Fibroblast of lung (primary cell): ENCODE measurements around the gene PNRC1. TPM values are rescaled to one million over a fixed set of nuclear protein-coding genes. Genes with fewer than 3 reads are reported as not detected.
A peak's percentile ranks its signal among the peaks of the same experiment; 100 is the strongest.

Source experiments
- DNase-seq, 2 donors: peaks; one replicate each; pipeline versions ENCODE4 v3.0.0 to v3.0.0-alpha.2; 2010; ENCODE audit warnings: low read depth in 2 of 2
- H2AFZ ChIP-seq: 2 replicates; pipeline ENCODE4 v1.5.1; 2012; ENCODE audit warnings: low read length, control low read depth, inconsistent platforms
- H3K27ac ChIP-seq: 2 replicates; pipeline ENCODE4 v1.5.1; 2011; ENCODE audit warnings: low read length, control low read depth; ENCODE audit not compliant: insufficient read depth
- H3K27me3 ChIP-seq: 2 replicates; pipeline ENCODE4 v1.5.1; 2011; ENCODE audit warnings: mild to moderate bottlenecking, low read length; ENCODE audit not compliant: control insufficient read depth, insufficient read depth
- H3K36me3 ChIP-seq: 2 replicates; pipeline ENCODE4 v1.5.1; 2011; ENCODE audit warnings: low read length; ENCODE audit not compliant: control insufficient read depth, insufficient read depth
- H3K4me1 ChIP-seq: 2 replicates; pipeline ENCODE4 v1.5.1; 2011; ENCODE audit warnings: low read length; ENCODE audit not compliant: control insufficient read depth, insufficient read depth; ENCODE audit errors: extremely low read depth
- H3K4me2 ChIP-seq: 2 replicates; pipeline ENCODE4 v1.5.1; 2011; ENCODE audit warnings: low read length, control low read depth; ENCODE audit not compliant: insufficient read depth; ENCODE audit errors: extremely low read depth
- H3K4me3 ChIP-seq, 4 experiments: fragments of 200-600 bp in 1 of 4; sonication (generic) in 1 of 4; replicated peaks in 1 of 4; 2 replicates each; pipeline ENCODE4 v1.5.1; 2011 to 2016; ENCODE audit warnings: low read length in 4 of 4, low read depth in 3 of 4, mild to moderate bottlenecking in 3 of 4, control low read depth in 2 of 4, inconsistent platforms in 1 of 4, mixed read lengths in 1 of 4; ENCODE audit not compliant: insufficient read depth in 1 of 4; ENCODE audit errors: control extremely low read depth in 1 of 4
- H3K79me2 ChIP-seq: 2 replicates; pipeline ENCODE4 v1.5.1; 2012; ENCODE audit warnings: mild to moderate bottlenecking, low read length, inconsistent platforms; ENCODE audit not compliant: control insufficient read depth, insufficient read depth
- H3K9ac ChIP-seq: 2 replicates; pipeline ENCODE4 v1.5.1; 2011; ENCODE audit warnings: mild to moderate bottlenecking, low read length, control low read depth; ENCODE audit not compliant: insufficient read depth
- H3K9me3 ChIP-seq: 2 replicates; pipeline ENCODE4 v1.5.1; 2012; ENCODE audit warnings: low read depth, low read length; ENCODE audit not compliant: control insufficient read depth, insufficient read depth
- H4K20me1 ChIP-seq: 2 replicates; pipeline ENCODE4 v1.5.1; 2011; ENCODE audit warnings: low read length; ENCODE audit not compliant: control insufficient read depth, insufficient read depth; ENCODE audit errors: extremely low read depth
- EZH2 ChIP-seq: IDR thresholded peaks from 2 replicates; pipeline ENCODE4 v1.5.1; 2012; ENCODE audit warnings: low read length, control low read depth, mild to moderate bottlenecking; ENCODE audit errors: missing control alignments
- polyA plus RNA-seq, 2 donors: library from polyadenylated mRNA; depleted of rRNA in 1 of 2; stranded (reverse) in 1 of 2; unstranded in 1 of 2; fragments of >200 nt; gene quantifications; 2 replicates each; pipeline ENCODE4 v1.2.1, GENCODE V29; 2011 to 2012; ENCODE audit warnings: missing spikeins in 1 of 2
- total RNA-seq: library from RNA; depleted of rRNA; stranded (reverse); fragments of >200 nt; gene quantifications from 2 replicates; pipeline ENCODE4 v1.2.1, GENCODE V29; 2014
- TF ChIP-seq, protein P1 (sequence below), 2 donors: IDR thresholded peaks in 1 of 2; conservative IDR thresholded peaks in 1 of 2; 1 replicate in 1 of 2; 2 replicates in 1 of 2; pipeline ENCODE4 v1.5.1; 2011 to 2012; ENCODE audit warnings: low read length in 2 of 2, control low read depth in 1 of 2, inconsistent platforms in 1 of 2, low read depth in 1 of 2, mild to moderate bottlenecking in 1 of 2

Gene PNRC1
- total and polyA plus RNA-seq, 2 donors (not counting 1 experiment from before 2014, with no cell fraction given) = 14.9 to 65.1 TPM

DNA sequence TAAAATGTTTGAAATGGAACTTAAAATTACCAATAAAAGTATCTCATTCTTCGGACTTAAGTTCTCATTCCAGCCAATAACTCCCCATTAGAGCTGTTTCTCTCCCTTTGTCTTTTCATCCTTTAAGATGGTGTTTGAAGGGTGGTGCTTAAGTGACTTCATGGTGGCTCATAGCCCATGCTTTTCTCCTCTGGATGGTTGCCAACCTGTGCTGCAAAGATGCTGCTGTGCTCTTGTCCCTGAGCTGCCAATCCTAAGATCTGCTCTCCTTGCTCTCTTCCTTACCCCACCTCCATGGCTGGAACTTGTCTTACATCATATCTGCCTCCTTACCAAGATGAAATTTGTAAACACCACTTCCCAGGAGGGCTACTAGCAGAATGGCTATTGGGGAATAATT lies 31.6 kb upstream of the PNRC1 start:
- no peaks in the 10 kb centered on the region for H4K20me1 ChIP-seq
- no peak overlapping the region for H2AFZ ChIP-seq
- H3K27ac ChIP-seq = no peak overlapping the region
- no peak overlapping the region for H3K4me3 ChIP-seq
- no peaks in the 10 kb centered on the region for H3K79me2 ChIP-seq
- H3K9me3 ChIP-seq = no peaks in the 10 kb centered on the region
- no peak overlapping the region for H3K9ac ChIP-seq
- TF ChIP-seq EZH2 = no peak
- TF ChIP-seq, protein P1, sequence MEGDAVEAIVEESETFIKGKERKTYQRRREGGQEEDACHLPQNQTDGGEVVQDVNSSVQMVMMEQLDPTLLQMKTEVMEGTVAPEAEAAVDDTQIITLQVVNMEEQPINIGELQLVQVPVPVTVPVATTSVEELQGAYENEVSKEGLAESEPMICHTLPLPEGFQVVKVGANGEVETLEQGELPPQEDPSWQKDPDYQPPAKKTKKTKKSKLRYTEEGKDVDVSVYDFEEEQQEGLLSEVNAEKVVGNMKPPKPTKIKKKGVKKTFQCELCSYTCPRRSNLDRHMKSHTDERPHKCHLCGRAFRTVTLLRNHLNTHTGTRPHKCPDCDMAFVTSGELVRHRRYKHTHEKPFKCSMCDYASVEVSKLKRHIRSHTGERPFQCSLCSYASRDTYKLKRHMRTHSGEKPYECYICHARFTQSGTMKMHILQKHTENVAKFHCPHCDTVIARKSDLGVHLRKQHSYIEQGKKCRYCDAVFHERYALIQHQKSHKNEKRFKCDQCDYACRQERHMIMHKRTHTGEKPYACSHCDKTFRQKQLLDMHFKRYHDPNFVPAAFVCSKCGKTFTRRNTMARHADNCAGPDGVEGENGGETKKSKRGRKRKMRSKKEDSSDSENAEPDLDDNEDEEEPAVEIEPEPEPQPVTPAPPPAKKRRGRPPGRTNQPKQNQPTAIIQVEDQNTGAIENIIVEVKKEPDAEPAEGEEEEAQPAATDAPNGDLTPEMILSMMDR (conservative IDR thresholded peaks at IDR 0.05 in 1 of 2, IDR thresholded peaks at IDR 0.05 in 1 of 2; ENCODE audit: low read depth in 1 of 2, low read length in 2 of 2) = no peak
- H3K4me1 ChIP-seq = peaks cover 2% of the 10 kb centered on the region
- no peaks in the 10 kb centered on the region for H3K27me3 ChIP-seq
- no peaks in the 10 kb centered on the region for H3K36me3 ChIP-seq
- DNase-seq = peak; percentile 8 to 59
- H3K4me2 ChIP-seq = no peak overlapping the region

DNA sequence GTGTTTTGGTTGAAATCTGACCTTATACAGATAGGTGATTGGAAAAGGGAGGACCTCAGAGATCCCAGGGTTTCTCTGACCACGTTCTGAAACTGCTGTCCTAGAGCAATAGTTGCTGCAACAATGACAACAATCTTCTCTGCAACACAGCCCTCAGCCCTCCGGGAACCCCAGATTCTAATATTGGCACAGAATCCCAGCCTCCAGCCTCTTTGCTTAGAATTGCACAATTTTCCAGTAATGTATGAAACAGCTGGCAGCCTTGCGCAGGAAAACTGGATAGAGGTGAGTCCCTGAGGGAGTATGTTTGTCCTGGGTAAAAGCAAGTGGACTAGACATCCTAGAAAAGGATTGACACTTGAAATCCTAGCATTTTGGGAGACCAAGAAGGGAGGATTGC lies 30.4 kb upstream of the PNRC1 start:
- H3K4me3 ChIP-seq = no peak overlapping the region
- H3K9ac ChIP-seq = no peak overlapping the region
- DNase-seq = peak; percentile 3 to 91
- H4K20me1 ChIP-seq = no peaks in the 10 kb centered on the region
- TF ChIP-seq, protein P1 (conservative IDR thresholded peaks at IDR 0.05 in 1 of 2, IDR thresholded peaks at IDR 0.05 in 1 of 2; ENCODE audit: low read depth in 1 of 2, low read length in 2 of 2) = no peak
- TF ChIP-seq EZH2 = no peak
- peaks cover 2% of the 10 kb centered on the region for H3K4me1 ChIP-seq
- H3K27ac ChIP-seq = no peak overlapping the region
- H3K36me3 ChIP-seq = no peaks in the 10 kb centered on the region
- H3K27me3 ChIP-seq = no peaks in the 10 kb centered on the region
- H3K9me3 ChIP-seq = no peaks in the 10 kb centered on the region
- no peak overlapping the region for H2AFZ ChIP-seq
- no peak overlapping the region for H3K4me2 ChIP-seq
- no peaks in the 10 kb centered on the region for H3K79me2 ChIP-seq

DNA sequence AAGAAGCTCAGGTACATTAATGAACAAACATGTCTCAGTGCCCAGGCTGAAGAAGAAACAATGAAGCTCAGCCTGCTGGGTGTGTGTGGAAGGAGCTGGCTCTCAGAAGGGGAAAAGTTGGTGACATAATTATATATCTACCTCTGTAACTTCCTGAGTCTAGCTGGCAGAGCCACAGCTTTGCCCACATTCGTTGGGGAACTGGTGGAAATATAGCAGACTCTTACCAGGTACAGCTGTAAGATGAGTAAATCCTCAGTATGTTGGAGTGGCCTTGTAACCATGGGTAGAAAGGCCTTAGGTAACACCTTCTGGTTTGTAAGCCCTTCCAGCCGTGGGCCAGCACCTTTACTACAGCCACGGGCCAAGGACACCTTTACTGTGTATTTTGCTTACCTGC lies 29.9 kb upstream of the PNRC1 start:
- no peak overlapping the region for H3K4me3 ChIP-seq
- H3K9me3 ChIP-seq = no peaks in the 10 kb centered on the region
- no peak overlapping the region for H3K27ac ChIP-seq
- no peaks in the 10 kb centered on the region for H3K27me3 ChIP-seq
- H3K4me2 ChIP-seq = no peak overlapping the region
- no peak for DNase-seq
- TF ChIP-seq EZH2 = no peak
- TF ChIP-seq, protein P1 (conservative IDR thresholded peaks at IDR 0.05 in 1 of 2, IDR thresholded peaks at IDR 0.05 in 1 of 2; ENCODE audit: low read depth in 1 of 2, low read length in 2 of 2) = no peak
- H4K20me1 ChIP-seq = no peaks in the 10 kb centered on the region
- H3K4me1 ChIP-seq = peaks cover 2% of the 10 kb centered on the region
- no peaks in the 10 kb centered on the region for H3K79me2 ChIP-seq
- no peaks in the 10 kb centered on the region for H3K36me3 ChIP-seq
- H3K9ac ChIP-seq = no peak overlapping the region
- no peak overlapping the region for H2AFZ ChIP-seq
